Brain microvascular endothelial cell (primary cell): ENCODE results near the gene DENND5B.

Experiments
- DNase-seq: peaks from one replicate; pipeline ENCODE4 v3.0.0-alpha.2; 2020
- H3K27ac ChIP-seq: fragments of 250-450 bp; sonication (Bioruptor Pico); 2 replicates; pipeline ENCODE4 v1.5.1; 2020; ENCODE audit warnings: mild to moderate bottlenecking, moderate library complexity
- H3K27me3 ChIP-seq: fragments of 250-450 bp; sonication (Bioruptor Pico); replicated peaks from 2 replicates; pipeline ENCODE4 v1.5.1; 2020; ENCODE audit warnings: mild to moderate bottlenecking
- H3K36me3 ChIP-seq: fragments of 250-450 bp; sonication (Bioruptor Pico); replicated peaks from 2 replicates; pipeline ENCODE4 v1.5.1; 2020; ENCODE audit warnings: mild to moderate bottlenecking
- H3K4me3 ChIP-seq: 2 replicates; pipeline ENCODE4 v1.5.1; 2011; ENCODE audit warnings: low read depth, mild to moderate bottlenecking, control low read depth, low read length, moderate library complexity
- in situ Hi-C: cut with HindIII; loops from 2 replicates; pipeline ENCODE4 v1.10.0; 2017; ENCODE audit warnings: low sequenced_read_pairs, low pct_ligation_motif_present
- TF ChIP-seq, protein P1 (sequence below): IDR thresholded peaks from 2 replicates; pipeline ENCODE4 v1.5.1; 2011; ENCODE audit warnings: low read depth, mild to moderate bottlenecking, moderate library complexity, low read length, control low read depth, inconsistent platforms; ENCODE audit errors: missing control alignments

The DENND5B gene

DNA sequence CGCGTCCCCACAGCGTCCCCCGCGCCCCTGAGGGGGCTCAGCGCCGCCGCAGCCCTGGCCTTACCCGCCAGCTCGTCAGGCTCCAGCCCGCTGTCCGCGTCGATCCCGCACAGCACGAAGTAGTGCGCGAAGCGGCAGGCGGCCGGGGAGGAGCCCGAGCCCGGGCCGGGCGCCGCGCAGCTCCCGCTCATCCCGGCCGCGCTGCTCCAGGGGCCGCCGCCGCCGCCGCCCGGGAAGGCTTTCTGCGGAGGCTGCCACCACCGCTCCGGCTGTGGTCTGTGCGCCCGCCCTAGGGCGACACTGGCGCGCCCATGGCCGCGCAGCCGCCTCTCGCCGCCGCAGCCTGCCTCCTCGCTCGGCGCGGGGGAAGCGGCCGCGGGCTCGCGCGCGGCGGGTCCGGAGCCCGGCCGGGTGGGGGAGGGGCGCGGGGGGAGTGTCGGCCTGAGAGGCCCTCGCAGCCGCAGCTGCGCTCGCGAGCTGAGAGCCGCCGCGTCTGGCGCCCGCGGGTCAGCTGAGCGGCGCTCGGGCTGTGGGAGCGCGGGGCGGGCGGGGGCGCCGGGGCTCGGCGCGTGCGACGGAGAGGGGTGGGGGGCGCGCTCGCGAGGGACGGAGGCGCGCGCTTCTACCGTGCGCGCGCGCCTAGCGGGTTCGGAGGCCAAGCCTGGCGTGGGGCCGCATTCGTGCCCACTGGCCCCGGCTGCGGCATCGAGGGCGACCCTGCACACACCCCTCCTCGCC, at the start of gene DENND5B:
Gene DENND5B (minus strand): TSS at position 495 of the 738 bp plus-strand sequence. CDS start 304 bp downstream, at position 191.
- in situ Hi-C loops, result no loop called here
- Histone ChIP-seq H3K4me3 (peak within 1 kb of the TSS; percentile 82), H3K27ac (peak within 1 kb of the TSS; percentile 92), H3K27me3 (no peaks in the 10 kb centered on the region), H3K36me3 (peaks cover 4% of the 10 kb centered on the region)
- DNase-seq, result peak; percentile 44
- TF ChIP-seq, protein P1, sequence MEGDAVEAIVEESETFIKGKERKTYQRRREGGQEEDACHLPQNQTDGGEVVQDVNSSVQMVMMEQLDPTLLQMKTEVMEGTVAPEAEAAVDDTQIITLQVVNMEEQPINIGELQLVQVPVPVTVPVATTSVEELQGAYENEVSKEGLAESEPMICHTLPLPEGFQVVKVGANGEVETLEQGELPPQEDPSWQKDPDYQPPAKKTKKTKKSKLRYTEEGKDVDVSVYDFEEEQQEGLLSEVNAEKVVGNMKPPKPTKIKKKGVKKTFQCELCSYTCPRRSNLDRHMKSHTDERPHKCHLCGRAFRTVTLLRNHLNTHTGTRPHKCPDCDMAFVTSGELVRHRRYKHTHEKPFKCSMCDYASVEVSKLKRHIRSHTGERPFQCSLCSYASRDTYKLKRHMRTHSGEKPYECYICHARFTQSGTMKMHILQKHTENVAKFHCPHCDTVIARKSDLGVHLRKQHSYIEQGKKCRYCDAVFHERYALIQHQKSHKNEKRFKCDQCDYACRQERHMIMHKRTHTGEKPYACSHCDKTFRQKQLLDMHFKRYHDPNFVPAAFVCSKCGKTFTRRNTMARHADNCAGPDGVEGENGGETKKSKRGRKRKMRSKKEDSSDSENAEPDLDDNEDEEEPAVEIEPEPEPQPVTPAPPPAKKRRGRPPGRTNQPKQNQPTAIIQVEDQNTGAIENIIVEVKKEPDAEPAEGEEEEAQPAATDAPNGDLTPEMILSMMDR, result no peak

DNA sequence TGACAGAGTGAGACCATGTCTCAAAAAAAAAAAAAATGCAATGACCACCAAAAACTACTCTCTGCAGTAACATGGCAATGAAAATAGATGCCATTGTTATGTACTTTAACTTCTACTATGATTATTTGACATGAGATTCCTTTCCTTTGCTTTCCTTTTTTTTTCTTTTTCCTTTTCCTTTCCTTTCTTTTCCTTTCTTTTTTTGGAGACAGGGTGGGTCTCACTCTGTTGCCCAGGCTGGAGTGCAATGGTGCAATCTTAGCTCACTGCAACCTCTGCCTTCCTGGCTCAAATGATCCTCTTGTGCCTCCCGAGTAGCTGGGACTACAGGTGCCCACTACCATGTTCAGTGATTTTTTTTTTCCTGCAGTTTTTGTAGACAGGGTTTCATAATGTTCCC, 43.7 kb upstream of the DENND5B start:
- no peak for DNase-seq
- in situ Hi-C loops, result loop anchor here (25.0 kb wide), 1 partner anchor 247 kb away; no protein-coding TSS in a partner anchor
- Histone ChIP-seq H3K27me3 (no peaks in the 10 kb centered on the region), H3K27ac (no peak overlapping the region), H3K36me3 (no peaks in the 10 kb centered on the region), H3K4me3 (no peak overlapping the region)
- TF ChIP-seq, protein P1, result no peak

DNA sequence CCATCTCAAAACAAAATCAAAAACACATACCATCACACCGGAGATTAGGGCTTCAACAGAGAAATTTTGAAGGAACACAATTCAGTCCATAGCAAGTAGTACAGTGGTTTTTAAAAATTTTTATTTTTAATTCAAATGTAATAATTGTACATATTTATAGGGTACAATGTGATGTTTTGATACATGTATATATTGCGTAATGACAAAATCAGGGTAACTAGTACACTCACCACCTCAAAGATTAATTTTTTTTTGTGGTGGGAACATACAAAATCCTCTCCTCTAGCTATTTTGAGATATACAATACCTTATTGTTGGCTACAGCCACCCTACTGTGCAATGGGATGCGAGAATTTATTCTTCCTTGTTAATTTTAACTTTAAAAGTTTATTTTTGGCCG, 42.5 kb upstream of the DENND5B start:
- Histone ChIP-seq H3K4me3 (no peak overlapping the region), H3K27ac (no peak overlapping the region), H3K36me3 (no peaks in the 10 kb centered on the region), H3K27me3 (no peaks in the 10 kb centered on the region)
- DNase-seq, result no peak
- in situ Hi-C loops, result loop anchor here (25.0 kb wide), 1 partner anchor 246 kb away; no protein-coding TSS in a partner anchor
- TF ChIP-seq, protein P1, result no peak

DNA sequence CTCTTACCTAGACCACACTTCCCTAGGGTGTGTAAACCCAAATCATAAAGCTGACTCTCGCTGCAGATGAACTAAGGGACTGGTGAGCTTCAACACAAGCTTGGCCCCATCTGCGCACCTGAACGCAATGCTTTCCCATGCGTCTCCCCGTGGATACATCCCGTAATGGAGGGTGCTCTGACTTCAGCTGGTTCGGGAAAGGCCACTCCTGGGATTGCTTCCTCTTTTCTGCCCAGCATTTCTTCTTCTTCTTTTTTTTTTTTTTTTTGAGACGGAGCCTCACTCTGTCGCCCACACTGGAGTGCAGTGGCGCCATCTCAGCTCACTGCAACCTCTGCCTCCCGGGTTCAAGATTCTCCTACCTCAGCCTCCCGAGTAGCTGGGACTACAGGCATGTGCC, 40.9 kb upstream of the DENND5B start:
- TF ChIP-seq, protein P1, result no peak
- in situ Hi-C loops, result loop anchor here (25.0 kb wide), 1 partner anchor 245 kb away; no protein-coding TSS in a partner anchor
- Histone ChIP-seq H3K27ac (no peak overlapping the region), H3K36me3 (no peaks in the 10 kb centered on the region), H3K27me3 (no peaks in the 10 kb centered on the region), H3K4me3 (no peak overlapping the region)
- no peak for DNase-seq

DNA sequence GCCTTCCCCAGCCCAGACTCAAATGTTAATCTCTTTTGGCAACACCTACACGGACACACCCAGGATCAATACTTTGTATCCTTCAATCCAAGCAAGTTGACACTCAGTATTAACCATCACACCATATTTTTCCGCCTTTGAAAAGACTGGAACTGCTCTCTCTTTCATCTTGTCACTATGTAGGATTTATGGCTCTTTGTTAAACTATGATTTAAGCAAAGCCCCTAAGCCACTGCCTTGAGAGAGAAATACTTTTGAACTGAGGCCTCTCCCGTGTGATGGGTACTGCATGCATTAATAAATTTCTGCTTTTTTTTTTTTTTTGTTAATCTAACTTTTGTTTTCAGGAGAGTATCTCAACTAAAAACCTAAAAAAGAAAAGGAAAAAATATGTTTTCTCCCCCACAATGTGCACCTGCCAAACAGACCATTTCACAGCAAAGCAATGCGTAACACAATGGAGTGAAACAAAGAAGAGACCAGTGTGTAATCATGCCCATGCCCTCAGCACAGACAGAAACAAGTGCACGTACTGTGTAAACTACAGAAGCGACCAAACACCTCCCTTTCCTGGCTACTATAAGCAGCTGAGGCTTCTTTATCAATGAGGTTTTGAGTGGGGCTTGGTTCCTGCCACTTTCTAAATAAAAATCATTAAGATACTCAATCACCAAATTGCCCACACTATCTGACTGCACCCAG, 40.2 kb upstream of the DENND5B start:
- Histone ChIP-seq H3K27ac (no peak overlapping the region), H3K36me3 (no peaks in the 10 kb centered on the region), H3K4me3 (no peak overlapping the region), H3K27me3 (no peaks in the 10 kb centered on the region)
- in situ Hi-C loops, result loop anchor here (25.0 kb wide), 1 partner anchor 244 kb away; no protein-coding TSS in a partner anchor
- TF ChIP-seq, protein P1, result no peak
- no peak for DNase-seq
